ENCODE data around the gene TCF12. TPM values are rescaled to one million over a fixed set of nuclear protein-coding genes. Genes with fewer than 3 reads are reported as not detected.

TCF12 gene
- total RNA-seq, 4 donors from 2014 or later, result 50.5 to 117 (median 89.8) TPM

- intact Hi-C loops (cut with DNase I; ENCODE audit: low total_unique reads), result no loop called here
- DNase-seq (ENCODE audit: low spot score in 2 of 2), result no peak
- 61 to 74% methylated on average over 9 of the region's 9 CpGs for WGBS, 2 donors
- TF ChIP-seq POLR2A (IDR thresholded peaks at IDR 0.05), result no peak
- TF ChIP-seq CTCF (IDR thresholded peaks at IDR 0.05), result no peak
- H3K4me3 ChIP-seq (ENCODE audit: low read depth, poor library complexity, severe bottlenecking), result no peak overlapping the region
Observed at GRCh38 chr15:57133127-57133968, 214.9 kb downstream of the TCF12 start.

- intact Hi-C loops (cut with DNase I; ENCODE audit: low total_unique reads), result no loop called here
- no peak overlapping the region for H3K4me3 ChIP-seq (ENCODE audit: low read depth, poor library complexity, severe bottlenecking)
- TF ChIP-seq POLR2A (IDR thresholded peaks at IDR 0.05), result no peak
- TF ChIP-seq CTCF (IDR thresholded peaks at IDR 0.05), result no peak
- no peak for DNase-seq (ENCODE audit: low spot score in 2 of 2)
- 74 to 81% methylated on average over 4 of the region's 4 CpGs for WGBS, 2 donors
Observed at GRCh38 chr15:57134071-57134605, 215.7 kb downstream of the TCF12 start.

- DNase-seq (ENCODE audit: low spot score in 2 of 2), result no peak
- no peak overlapping the region for H3K4me3 ChIP-seq (ENCODE audit: low read depth, poor library complexity, severe bottlenecking)
- intact Hi-C loops (cut with DNase I; ENCODE audit: low total_unique reads), result no loop called here
- TF ChIP-seq POLR2A (IDR thresholded peaks at IDR 0.05) (no peak), CTCF (IDR thresholded peaks at IDR 0.05) (no peak)
Observed at GRCh38 chr15:57134851-57135250, 216.4 kb downstream of the TCF12 start.

GRCh38 chr15:57135800-57136199 is 217.4 kb downstream of the TCF12 start:
- DNase-seq (ENCODE audit: low spot score in 2 of 2), result no peak
- TF ChIP-seq CTCF (IDR thresholded peaks at IDR 0.05), result no peak
- no peak overlapping the region for H3K4me3 ChIP-seq (ENCODE audit: low read depth, poor library complexity, severe bottlenecking)
- intact Hi-C loops (cut with DNase I; ENCODE audit: low total_unique reads), result no loop called here

- no peak overlapping the region for H3K4me3 ChIP-seq (ENCODE audit: low read depth, poor library complexity, severe bottlenecking)
- DNase-seq (ENCODE audit: low spot score in 2 of 2), result no peak
- TF ChIP-seq CTCF (IDR thresholded peaks at IDR 0.05), result no peak
- no peak for TF ChIP-seq POLR2A (IDR thresholded peaks at IDR 0.05)
- 16 to 17% methylated on average over 1 of the region's 1 CpG for WGBS, 2 donors
- intact Hi-C loops (cut with DNase I; ENCODE audit: low total_unique reads), result no loop called here
Observed at GRCh38 chr15:57138349-57138788, 219.9 kb downstream of the TCF12 start.
